ENCODE measurements around the gene GYS1. TPM values are rescaled to one million over a fixed set of nuclear protein-coding genes. Genes with fewer than 3 reads are reported as not detected.
A peak's percentile ranks its signal among the peaks of the same experiment; 100 is the strongest.

The GYS1 gene
- total RNA-seq, 2 donors from 2014 or later, result 21.6 to 24.2 TPM

DNA sequence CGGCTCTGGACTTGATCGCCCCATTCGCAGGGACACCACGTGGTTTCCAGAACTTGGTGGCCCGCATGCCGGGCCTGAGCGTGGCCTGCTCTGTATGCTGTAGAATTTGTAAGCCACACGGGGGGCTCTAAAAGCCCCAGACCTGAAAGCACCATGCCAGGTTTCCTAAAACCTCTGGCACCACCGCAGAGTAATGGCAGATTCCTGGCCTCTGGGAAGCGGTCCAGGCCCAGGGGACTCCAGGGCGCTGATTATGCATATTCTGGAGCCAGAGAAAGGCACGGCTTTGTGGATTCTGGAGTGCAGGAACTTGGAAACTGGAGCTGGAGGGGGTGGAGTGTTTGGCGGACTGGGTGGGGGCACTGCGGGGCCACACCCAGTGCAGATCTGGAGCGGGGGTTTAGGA is 24.3 kb downstream of the GYS1 start:
- peaks cover 35% of the 10 kb centered on the region for H3K4me1 Mint-ChIP-seq
- no peak for ATAC-seq
- peaks cover 4% of the 10 kb centered on the region for H3K36me3 Mint-ChIP-seq (ENCODE audit: low read depth)
- H3K9me3 ChIP-seq (ENCODE audit: control insufficient read depth, low read length, poor library complexity, severe bottlenecking), result no peaks in the 10 kb centered on the region
- H3K4me3 Mint-ChIP-seq, result no peak overlapping the region
- no peak overlapping the region for H3K27ac Mint-ChIP-seq
- no peaks in the 10 kb centered on the region for H3K27me3 Mint-ChIP-seq
- DNase-seq, result no peak

DNA sequence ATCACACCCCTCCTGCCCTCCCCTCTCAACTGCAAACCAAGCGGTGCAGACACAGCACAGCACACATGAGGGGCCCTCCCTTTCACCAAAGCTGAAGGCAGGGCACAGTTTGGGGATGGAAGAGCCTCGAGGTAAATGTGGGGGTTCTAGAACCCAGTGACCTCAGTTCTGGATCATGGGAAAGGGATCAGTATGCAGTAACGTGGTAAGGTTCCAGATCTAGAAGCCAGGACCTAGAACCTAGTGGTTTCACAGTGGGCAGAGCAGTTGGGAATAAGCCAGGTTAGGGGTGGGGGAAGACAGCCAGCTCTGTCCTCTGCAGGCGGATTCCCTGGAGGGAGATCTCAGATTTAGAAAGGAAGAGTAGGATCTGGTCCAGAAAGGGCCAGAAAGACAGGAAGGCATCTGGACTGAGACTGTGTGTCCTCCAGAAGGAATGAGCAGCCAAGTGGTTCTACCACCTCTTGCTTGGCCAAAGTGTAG is 24.9 kb downstream of the GYS1 start:
- Mint-ChIP-seq H3K4me3 (no peak overlapping the region), H3K27me3 (no peaks in the 10 kb centered on the region), H3K27ac (no peak overlapping the region), H3K4me1 (peaks cover 39% of the 10 kb centered on the region), H3K36me3 (ENCODE audit: low read depth) (peaks cover 4% of the 10 kb centered on the region)
- DNase-seq (no peak), ATAC-seq (no peak)
- no peaks in the 10 kb centered on the region for H3K9me3 ChIP-seq (ENCODE audit: control insufficient read depth, low read length, poor library complexity, severe bottlenecking)

DNA sequence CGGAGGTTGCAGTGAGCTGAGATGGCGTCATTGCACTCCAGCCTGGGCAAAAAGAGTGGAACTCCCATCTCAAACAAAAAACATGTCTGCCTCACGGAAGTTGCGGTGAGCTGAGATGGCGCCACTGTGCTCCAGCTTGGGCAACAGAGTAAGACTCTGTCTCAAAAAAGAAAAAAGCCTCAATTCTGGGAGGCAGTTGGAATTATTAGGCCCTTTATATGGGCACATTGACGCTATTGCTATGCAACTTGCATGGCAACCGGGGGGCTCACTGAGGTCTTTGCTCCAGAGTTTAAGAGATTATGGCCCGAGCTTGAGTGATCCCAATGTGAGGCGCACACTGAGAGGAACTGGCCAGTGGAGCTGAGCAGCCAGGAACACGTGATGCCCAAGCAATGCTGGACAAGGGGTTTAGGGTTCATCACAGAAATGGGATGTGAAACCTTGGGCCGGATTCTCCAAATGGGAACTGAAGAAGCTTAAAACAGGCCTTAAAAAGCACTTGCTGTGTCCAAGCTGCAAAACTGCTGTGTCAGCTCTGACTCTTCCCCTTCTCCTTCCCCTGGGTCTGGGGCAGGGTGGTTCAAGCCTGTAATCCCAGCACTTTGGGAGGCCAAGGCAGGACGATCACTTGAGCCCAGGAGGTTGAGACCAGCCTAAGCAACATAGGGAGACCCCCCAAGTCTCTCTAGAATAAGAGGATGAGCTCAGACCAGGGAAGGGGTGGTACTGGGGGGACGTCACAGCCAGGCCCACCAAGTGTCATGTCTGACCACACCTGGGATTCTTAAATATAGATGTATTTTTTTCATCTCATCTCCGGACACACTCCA is 25.5 kb downstream of the GYS1 start:
- Mint-ChIP-seq H3K27ac (no peak overlapping the region), H3K36me3 (ENCODE audit: low read depth) (peaks cover 4% of the 10 kb centered on the region), H3K4me3 (peak overlapping the region; percentile 99), H3K4me1 (peaks cover 45% of the 10 kb centered on the region), H3K27me3 (no peaks in the 10 kb centered on the region)
- no peak for DNase-seq
- no peak for ATAC-seq
- H3K9me3 ChIP-seq (ENCODE audit: control insufficient read depth, low read length, poor library complexity, severe bottlenecking), result no peaks in the 10 kb centered on the region

- no peak for ATAC-seq
- H3K9me3 ChIP-seq (ENCODE audit: control insufficient read depth, low read length, poor library complexity, severe bottlenecking), result no peaks in the 10 kb centered on the region
- Mint-ChIP-seq H3K27ac (no peak overlapping the region), H3K36me3 (ENCODE audit: low read depth) (peaks cover 4% of the 10 kb centered on the region), H3K4me1 (peaks cover 53% of the 10 kb centered on the region), H3K27me3 (no peaks in the 10 kb centered on the region), H3K4me3 (peak overlapping the region; percentile 99)
- DNase-seq, result no peak
Measured at GRCh38 chr19:48966541-48967345, 26.4 kb downstream of the GYS1 start.

GRCh38 chr19:48965806-48966540 is 27.1 kb downstream of the GYS1 start:
- Mint-ChIP-seq H3K4me1 (peaks cover 56% of the 10 kb centered on the region), H3K27me3 (no peaks in the 10 kb centered on the region), H3K36me3 (ENCODE audit: low read depth) (peaks cover 4% of the 10 kb centered on the region), H3K4me3 (peak overlapping the region; percentile 99), H3K27ac (peak overlapping the region; percentile 99)
- ATAC-seq, result peak; percentile 84
- peak; percentile 71 to 80 (median 78) for DNase-seq
- no peaks in the 10 kb centered on the region for H3K9me3 ChIP-seq (ENCODE audit: control insufficient read depth, low read length, poor library complexity, severe bottlenecking)

DNA sequence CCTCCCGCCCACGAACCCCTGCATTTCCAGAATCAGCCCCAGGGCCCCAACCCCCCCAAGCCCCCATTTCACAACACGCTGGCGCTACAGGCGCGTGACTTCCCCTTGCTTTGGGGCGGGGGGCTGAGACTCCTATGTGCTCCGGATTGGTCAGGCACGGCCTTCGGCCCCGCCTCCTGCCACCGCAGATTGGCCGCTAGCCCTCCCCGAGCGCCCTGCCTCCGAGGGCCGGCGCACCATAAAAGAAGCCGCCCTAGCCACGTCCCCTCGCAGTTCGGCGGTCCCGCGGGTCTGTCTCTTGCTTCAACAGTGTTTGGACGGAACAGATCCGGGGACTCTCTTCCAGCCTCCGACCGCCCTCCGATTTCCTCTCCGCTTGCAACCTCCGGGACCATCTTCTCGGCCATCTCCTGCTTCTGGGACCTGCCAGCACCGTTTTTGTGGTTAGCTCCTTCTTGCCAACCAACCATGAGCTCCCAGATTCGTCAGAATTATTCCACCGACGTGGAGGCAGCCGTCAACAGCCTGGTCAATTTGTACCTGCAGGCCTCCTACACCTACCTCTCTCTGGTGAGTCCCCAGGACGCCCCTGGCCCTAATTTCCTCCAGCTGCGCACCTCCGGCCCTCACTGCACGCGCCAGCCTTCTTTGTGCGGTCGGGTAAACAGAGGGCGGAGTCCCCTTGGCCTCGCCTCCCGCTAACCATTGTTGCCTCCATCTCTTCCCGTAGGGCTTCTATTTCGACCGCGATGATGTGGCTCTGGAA is 27.9 kb downstream of the GYS1 start, which contains the start of gene FTL:
Gene FTL, plus strand, starts transcription at position 270 of the 766 bp plus-strand sequence. Its CDS starts 199 bp downstream, at position 469.
- Mint-ChIP-seq H3K4me1 (peaks cover 53% of the 10 kb centered on the region), H3K27me3 (no peaks in the 10 kb centered on the region), H3K27ac (peak within 1 kb of the TSS; percentile 99), H3K4me3 (peak within 1 kb of the TSS; percentile 99), H3K36me3 (ENCODE audit: low read depth) (peaks cover 4% of the 10 kb centered on the region)
- ATAC-seq, result peak; percentile 79
- peak; percentile 72 to 77 (median 73) for DNase-seq
- H3K9me3 ChIP-seq (ENCODE audit: control insufficient read depth, low read length, poor library complexity, severe bottlenecking), result no peaks in the 10 kb centered on the region

- no peaks in the 10 kb centered on the region for H3K27me3 Mint-ChIP-seq
- peak overlapping the region; percentile 99 for H3K4me3 Mint-ChIP-seq
- ATAC-seq (no peak), DNase-seq (no peak)
- no peaks in the 10 kb centered on the region for H3K9me3 ChIP-seq (ENCODE audit: control insufficient read depth, low read length, poor library complexity, severe bottlenecking)
- H3K27ac Mint-ChIP-seq, result peak overlapping the region; percentile 99
- H3K4me1 Mint-ChIP-seq, result peaks cover 53% of the 10 kb centered on the region
- peaks cover 4% of the 10 kb centered on the region for H3K36me3 Mint-ChIP-seq (ENCODE audit: low read depth)
Measured at GRCh38 chr19:48964205-48965039, 28.7 kb downstream of the GYS1 start.

DNA sequence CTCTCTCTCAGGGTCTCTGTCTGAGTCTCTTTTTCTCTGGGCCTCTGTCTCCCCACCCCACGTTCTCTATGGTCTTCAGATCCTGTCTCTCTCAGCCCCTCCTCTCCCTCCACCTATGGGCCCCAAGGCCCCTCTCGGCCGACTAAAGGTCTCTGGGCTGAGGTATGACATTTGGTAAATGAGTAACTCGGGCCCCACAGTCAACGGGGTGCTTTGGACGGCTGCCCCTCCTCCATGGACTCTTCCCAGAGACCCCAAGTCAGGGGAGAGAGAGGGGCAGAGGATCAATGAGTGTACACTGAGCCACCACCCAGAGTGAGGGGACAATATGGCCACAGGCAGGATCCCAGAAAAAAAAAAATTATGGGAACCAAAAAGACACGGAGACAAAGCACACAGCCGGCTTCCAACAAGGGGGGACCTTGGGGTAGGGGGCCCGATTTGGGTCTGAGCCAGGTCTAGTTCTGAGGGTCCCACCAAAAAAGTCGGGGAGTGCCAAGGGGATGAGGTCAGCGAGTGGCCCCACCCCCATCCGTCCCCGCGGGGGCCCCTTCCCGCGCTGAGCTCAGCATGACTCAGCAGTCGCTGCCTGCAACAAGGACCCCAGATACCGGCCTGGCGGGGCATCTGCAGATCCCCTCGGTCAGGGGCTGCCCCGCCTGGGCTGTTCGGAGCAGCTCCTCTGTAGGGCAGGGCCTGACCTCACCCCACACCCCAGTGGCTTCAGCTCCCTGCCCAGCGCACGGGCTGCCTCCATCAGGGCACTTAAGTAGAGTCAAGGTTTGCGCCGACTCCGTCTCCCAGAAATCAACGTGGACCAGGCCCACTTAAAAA is 29.5 kb downstream of the GYS1 start:
- H3K9me3 ChIP-seq (ENCODE audit: control insufficient read depth, low read length, poor library complexity, severe bottlenecking), result no peaks in the 10 kb centered on the region
- Mint-ChIP-seq H3K36me3 (ENCODE audit: low read depth) (peaks cover 2% of the 10 kb centered on the region), H3K4me3 (peak overlapping the region; percentile 99), H3K4me1 (peaks cover 55% of the 10 kb centered on the region), H3K27me3 (no peaks in the 10 kb centered on the region), H3K27ac (peak overlapping the region; percentile 99)
- no peak for ATAC-seq
- DNase-seq, result peak in 2 of 3 donors; percentile 39 to 41

DNA sequence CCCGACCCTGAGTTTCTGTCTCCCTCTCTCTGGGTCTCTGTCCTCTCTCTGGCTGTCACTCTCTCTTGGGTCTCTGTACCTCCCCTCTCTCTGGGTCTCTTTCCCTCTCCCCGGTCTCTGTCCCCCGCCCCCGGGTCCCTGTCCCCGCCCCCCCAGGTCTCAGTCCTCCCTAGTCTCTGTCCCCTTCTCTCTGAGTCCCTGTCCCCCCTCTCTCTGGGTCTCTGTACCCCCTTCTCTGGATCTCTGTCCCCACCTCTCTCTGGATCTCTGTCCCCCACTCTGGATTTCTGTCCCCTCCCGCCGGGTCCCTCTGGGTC is 30.3 kb downstream of the GYS1 start:
- no peak for ATAC-seq
- no peaks in the 10 kb centered on the region for H3K27me3 Mint-ChIP-seq
- DNase-seq, result no peak
- no peaks in the 10 kb centered on the region for H3K36me3 Mint-ChIP-seq (ENCODE audit: low read depth)
- peaks cover 51% of the 10 kb centered on the region for H3K4me1 Mint-ChIP-seq
- peak overlapping the region; percentile 63 for H3K4me3 Mint-ChIP-seq
- no peaks in the 10 kb centered on the region for H3K9me3 ChIP-seq (ENCODE audit: control insufficient read depth, low read length, poor library complexity, severe bottlenecking)
- peak overlapping the region; percentile 99 for H3K27ac Mint-ChIP-seq

DNA sequence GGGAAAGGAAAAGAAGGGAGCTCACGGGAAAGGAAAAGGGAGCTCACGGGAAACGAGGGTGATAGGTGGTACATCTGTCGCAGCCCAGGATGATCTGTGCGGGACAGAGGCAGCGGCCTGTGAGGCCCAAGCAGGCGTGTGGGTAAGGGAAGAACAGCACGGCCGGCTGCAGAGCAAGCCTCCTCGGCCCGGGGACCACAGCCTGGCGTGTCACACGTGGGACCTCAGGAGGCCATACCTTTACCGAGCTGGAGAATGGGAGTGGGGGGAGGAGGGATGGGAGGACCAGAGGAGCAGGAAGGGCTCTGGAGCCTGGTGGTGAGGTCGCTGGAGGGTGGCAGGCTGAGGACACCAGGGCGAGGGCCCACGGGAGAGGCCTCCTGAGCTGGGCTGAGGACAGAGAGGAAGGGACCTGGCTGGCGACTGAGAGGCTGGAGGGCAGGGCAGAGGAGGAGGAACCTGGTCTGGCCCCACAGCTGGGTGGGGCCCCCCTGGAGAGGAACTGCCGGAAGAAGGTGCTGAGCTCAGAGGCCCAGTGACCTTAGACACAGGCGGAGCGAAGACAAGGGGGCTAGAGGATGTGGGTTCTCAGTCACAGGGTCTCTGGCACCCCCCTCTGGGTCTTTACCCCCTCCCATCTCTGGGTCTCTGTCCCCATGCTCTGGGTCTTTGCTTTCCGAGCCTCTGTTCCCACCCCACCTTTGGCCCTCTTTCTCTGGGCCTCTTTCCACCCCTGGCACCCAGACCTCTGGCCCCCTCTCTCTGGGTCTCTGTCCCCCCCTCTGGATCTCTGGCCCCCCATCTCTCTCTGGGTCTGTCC is 30.9 kb downstream of the GYS1 start:
- no peaks in the 10 kb centered on the region for H3K36me3 Mint-ChIP-seq (ENCODE audit: low read depth)
- ATAC-seq (no peak), DNase-seq (no peak)
- no peaks in the 10 kb centered on the region for H3K9me3 ChIP-seq (ENCODE audit: control insufficient read depth, low read length, poor library complexity, severe bottlenecking)
- H3K4me1 Mint-ChIP-seq, result peaks cover 51% of the 10 kb centered on the region
- peak overlapping the region; percentile 63 for H3K4me3 Mint-ChIP-seq
- no peaks in the 10 kb centered on the region for H3K27me3 Mint-ChIP-seq
- H3K27ac Mint-ChIP-seq, result peak overlapping the region; percentile 99

DNA sequence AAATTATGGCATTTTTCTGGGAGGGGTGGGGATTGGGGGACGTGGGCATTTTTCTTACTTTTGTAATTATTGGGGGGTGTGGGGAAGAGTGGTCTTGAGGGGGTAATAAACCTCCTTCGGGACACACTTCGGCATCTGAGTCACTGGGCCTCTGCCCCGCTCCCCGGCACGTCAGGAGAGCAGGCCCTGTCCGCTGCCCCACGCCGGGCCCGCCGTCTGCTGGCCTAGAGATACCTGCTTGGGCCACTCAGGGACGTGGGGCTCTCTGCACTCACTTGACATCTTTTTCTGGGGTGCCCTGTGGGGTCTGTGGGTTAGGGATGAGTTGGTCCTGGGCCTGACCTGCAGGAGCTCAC is 31.5 kb downstream of the GYS1 start:
- Mint-ChIP-seq H3K4me1 (peaks cover 55% of the 10 kb centered on the region), H3K27ac (peak overlapping the region; percentile 99), H3K36me3 (ENCODE audit: low read depth) (peaks cover 2% of the 10 kb centered on the region), H3K27me3 (no peaks in the 10 kb centered on the region), H3K4me3 (peak overlapping the region; percentile 63)
- DNase-seq, result no peak
- no peak for ATAC-seq
- H3K9me3 ChIP-seq (ENCODE audit: control insufficient read depth, low read length, poor library complexity, severe bottlenecking), result no peaks in the 10 kb centered on the region

All from T-helper 17 cell (primary cell).